Prostate gland (tissue), 2 donors: Measurements from ENCODE around the gene TRIM23.

Experiments used
- POLR2A ChIP-seq: fragments of 450-650 bp; IDR thresholded peaks from one replicate; pipeline ENCODE4 v1.6.1; 2016; ENCODE audit warnings: antibody characterized with exemption, mild to moderate bottlenecking
- TF ChIP-seq, protein P1 (sequence below), 4 experiments: fragments of 200-600 bp in 2 of 4; fragments of 450-650 bp in 2 of 4; sonication (generic) in 2 of 4; IDR thresholded peaks; 1 replicate in 3 of 4; 2 replicates in 1 of 4; pipeline ENCODE4 v1.5.1; 2016 to 2019; ENCODE audit warnings: antibody characterized with exemption in 4 of 4, mild to moderate bottlenecking in 2 of 4, moderate library complexity in 2 of 4

DNA sequence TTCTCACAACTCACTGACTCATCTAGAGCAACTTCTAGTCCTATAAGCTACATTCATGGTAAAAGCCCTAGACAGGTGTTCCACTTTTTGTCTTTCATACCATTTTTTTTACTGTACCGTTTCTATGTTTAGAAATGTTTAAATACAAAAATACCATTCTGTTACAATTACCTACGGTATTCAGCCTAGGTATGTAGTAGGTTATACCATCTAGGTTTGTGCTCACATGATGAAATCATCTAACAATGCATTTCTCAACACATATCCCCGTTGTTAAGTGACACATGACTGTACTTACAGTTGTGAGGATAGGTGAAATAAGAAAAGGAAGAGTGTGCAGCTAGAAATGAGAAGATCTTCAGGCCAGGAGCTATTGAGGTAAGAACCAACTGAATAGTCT lies 67.4 kb downstream of the TRIM23 start:
- TF ChIP-seq, protein P1, sequence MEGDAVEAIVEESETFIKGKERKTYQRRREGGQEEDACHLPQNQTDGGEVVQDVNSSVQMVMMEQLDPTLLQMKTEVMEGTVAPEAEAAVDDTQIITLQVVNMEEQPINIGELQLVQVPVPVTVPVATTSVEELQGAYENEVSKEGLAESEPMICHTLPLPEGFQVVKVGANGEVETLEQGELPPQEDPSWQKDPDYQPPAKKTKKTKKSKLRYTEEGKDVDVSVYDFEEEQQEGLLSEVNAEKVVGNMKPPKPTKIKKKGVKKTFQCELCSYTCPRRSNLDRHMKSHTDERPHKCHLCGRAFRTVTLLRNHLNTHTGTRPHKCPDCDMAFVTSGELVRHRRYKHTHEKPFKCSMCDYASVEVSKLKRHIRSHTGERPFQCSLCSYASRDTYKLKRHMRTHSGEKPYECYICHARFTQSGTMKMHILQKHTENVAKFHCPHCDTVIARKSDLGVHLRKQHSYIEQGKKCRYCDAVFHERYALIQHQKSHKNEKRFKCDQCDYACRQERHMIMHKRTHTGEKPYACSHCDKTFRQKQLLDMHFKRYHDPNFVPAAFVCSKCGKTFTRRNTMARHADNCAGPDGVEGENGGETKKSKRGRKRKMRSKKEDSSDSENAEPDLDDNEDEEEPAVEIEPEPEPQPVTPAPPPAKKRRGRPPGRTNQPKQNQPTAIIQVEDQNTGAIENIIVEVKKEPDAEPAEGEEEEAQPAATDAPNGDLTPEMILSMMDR (IDR thresholded peaks at IDR 0.05) = no peak
- no peak for TF ChIP-seq POLR2A
